ENCODE results near the gene ARHGEF40. TPM values are rescaled to one million over a fixed set of nuclear protein-coding genes. Genes with fewer than 3 reads are reported as not detected.
A peak's percentile ranks its signal among the peaks of the same experiment; 100 is the strongest.

The ARHGEF40 gene
- total RNA-seq, 1 experiment from 2014 or later = 74.2 TPM

DNA sequence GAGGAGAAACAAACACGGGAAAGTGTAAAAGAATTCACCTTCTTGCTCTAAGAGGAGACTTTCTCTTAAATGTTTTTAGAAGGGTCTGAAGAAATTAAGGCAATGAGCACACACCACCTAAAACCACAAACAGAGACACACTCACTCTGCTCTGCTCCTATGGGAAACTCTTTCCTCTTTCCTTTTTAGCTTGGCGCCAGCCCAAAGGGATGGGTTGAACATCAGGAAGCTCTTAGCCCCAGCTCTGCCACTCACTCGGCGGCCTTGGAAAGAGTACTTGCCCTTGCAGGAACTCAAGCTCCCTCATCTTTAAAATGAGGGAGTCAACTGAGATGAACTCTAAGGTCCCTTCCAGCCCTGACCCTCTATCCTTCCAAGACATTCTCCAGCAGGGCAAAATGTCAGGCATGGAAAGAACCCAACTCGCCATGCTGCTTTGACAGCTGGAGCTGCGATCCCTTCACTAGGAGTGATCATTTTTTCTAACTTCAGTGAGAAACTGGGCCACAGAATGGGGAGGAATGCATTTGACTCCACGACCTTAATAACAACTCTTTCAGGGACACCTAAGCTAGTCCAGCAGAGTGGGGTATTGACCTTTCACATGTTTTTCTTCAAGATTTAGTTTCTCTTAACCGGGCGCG is 13.5 kb upstream of the ARHGEF40 start (continued):
- TF ChIP-seq, protein P1, sequence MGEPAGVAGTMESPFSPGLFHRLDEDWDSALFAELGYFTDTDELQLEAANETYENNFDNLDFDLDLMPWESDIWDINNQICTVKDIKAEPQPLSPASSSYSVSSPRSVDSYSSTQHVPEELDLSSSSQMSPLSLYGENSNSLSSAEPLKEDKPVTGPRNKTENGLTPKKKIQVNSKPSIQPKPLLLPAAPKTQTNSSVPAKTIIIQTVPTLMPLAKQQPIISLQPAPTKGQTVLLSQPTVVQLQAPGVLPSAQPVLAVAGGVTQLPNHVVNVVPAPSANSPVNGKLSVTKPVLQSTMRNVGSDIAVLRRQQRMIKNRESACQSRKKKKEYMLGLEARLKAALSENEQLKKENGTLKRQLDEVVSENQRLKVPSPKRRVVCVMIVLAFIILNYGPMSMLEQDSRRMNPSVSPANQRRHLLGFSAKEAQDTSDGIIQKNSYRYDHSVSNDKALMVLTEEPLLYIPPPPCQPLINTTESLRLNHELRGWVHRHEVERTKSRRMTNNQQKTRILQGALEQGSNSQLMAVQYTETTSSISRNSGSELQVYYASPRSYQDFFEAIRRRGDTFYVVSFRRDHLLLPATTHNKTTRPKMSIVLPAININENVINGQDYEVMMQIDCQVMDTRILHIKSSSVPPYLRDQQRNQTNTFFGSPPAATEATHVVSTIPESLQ (CRISPR knock-in tag; IDR thresholded peaks at IDR 0.05) = no peak

DNA sequence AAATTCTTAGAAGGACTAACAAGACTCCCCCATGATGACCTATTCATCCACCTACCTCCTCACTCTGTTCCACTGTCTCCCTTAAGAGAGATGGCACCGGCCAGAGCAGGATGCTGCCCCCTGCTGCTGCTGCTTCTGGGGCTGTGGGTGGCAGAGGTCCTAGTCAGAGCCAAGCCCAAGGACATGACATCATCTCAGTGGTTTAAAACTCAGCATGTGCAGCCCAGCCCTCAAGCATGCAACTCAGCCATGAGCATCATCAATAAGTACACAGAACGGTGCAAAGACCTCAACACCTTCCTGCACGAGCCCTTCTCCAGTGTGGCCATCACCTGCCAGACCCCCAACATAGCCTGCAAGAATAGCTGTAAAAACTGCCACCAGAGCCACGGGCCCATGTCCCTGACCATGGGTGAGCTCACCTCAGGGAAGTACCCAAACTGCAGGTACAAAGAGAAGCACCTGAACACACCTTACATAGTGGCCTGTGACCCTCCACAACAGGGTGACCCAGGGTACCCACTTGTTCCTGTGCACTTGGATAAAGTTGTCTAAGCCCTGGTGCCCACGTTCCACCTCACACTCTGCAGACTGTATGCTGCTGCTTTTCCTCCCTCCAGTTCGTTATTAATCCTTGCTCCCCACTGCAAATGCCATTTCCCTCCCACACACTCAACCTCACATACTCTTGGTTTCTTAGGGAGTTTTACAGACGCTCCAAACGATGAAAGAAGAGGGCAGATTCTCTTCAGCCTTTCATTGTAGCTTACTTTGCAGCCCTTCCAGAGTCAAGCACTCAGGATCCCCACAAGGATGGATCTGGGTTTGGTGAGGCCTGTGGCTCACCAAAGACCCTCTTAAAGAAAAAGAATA is 12.1 kb upstream of the ARHGEF40 start, which contains the start of gene RNASE8:
Gene RNASE8 (plus strand): TSS at position 20 of the 873 bp plus-strand sequence. CDS start 71 bp downstream, at position 91.
- ChIA-PET CTCF (interaction anchor here (0.7 to 4.8 kb wide), 8 partner anchors 11 to 59 kb away, joined by 3 to 39 read pairs (median 5); partner anchors contain the start of genes RNASE7 and SLC39A2), POLR2A (no interaction called here)
- no peaks in the 10 kb centered on the region for H3K36me3 Mint-ChIP-seq
- peaks cover 7% of the 10 kb centered on the region for H3K4me1 Mint-ChIP-seq
- TF ChIP-seq, protein P2, sequence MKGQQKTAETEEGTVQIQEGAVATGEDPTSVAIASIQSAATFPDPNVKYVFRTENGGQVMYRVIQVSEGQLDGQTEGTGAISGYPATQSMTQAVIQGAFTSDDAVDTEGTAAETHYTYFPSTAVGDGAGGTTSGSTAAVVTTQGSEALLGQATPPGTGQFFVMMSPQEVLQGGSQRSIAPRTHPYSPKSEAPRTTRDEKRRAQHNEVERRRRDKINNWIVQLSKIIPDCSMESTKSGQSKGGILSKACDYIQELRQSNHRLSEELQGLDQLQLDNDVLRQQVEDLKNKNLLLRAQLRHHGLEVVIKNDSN (CRISPR knock-in tag; IDR thresholded peaks at IDR 0.05) = no peak
- TF ChIP-seq, protein P3, sequence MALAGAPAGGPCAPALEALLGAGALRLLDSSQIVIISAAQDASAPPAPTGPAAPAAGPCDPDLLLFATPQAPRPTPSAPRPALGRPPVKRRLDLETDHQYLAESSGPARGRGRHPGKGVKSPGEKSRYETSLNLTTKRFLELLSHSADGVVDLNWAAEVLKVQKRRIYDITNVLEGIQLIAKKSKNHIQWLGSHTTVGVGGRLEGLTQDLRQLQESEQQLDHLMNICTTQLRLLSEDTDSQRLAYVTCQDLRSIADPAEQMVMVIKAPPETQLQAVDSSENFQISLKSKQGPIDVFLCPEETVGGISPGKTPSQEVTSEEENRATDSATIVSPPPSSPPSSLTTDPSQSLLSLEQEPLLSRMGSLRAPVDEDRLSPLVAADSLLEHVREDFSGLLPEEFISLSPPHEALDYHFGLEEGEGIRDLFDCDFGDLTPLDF (CRISPR knock-in tag; IDR thresholded peaks at IDR 0.05) = no peak
- TF ChIP-seq GABPB1 (CRISPR knock-in tag; IDR thresholded peaks at IDR 0.05) (peak; percentile 55; the same call in 1 of the 2 replicates), ZNF396 (CRISPR knock-in tag; IDR thresholded peaks at IDR 0.05; ENCODE audit: borderline replicate concordance) (no peak)
- no peak within 1 kb of the TSS for H3K27ac Mint-ChIP-seq
- H3K9me3 Mint-ChIP-seq = no peaks in the 10 kb centered on the region
- no peak for DNase-seq (ENCODE audit: low spot score)
- H3K4me3 Mint-ChIP-seq = no peak within 1 kb of the TSS
- no peak for ATAC-seq
- no peaks in the 10 kb centered on the region for H3K27me3 Mint-ChIP-seq (ENCODE audit: low read depth)

DNA sequence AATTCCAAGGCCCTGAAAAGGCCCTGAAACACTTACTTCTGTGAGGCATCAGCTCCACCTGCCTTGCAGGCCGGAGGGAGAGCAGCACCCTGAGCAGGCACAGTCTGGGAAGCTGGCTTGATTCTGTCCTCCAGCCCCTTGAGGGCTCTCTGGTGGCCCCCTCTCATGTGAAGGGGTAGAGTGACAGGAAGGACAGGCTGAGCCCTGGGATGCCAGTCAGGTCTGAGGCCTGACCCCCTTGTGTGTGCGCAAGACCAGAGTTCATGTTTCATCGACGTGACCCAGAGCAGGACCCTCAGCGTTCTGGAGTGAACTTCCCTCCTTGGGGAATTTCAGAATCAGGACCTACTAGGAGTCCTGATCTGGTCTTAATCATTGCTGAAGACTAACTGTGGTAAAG is 11.2 kb upstream of the ARHGEF40 start:
- H3K4me1 Mint-ChIP-seq = peaks cover 7% of the 10 kb centered on the region
- no peak overlapping the region for H3K4me3 Mint-ChIP-seq
- CTCF ChIA-PET = interaction anchor here (0.7 to 4.8 kb wide), 7 partner anchors 10 to 60 kb away, joined by 3 to 39 read pairs (median 5); partner anchors contain the start of genes RNASE7 and SLC39A2

More for the DNA sequence above, 11.2 kb upstream of the ARHGEF40 start:
- POLR2A ChIA-PET = interaction anchor here (0.5 kb wide), 1 partner anchor 33 kb away, joined by 9 read pairs; no protein-coding TSS in a partner anchor
- H3K9me3 Mint-ChIP-seq = no peaks in the 10 kb centered on the region
- H3K27me3 Mint-ChIP-seq (ENCODE audit: low read depth) = no peaks in the 10 kb centered on the region
- TF ChIP-seq TEAD4 (CRISPR knock-in tag; IDR thresholded peaks at IDR 0.05) (no peak), JUN (CRISPR knock-in tag; IDR thresholded peaks at IDR 0.05) (no peak), NFYB (CRISPR knock-in tag; conservative IDR thresholded peaks at IDR 0.05; ENCODE audit: low read depth) (no peak), SMAD3 (CRISPR knock-in tag; IDR thresholded peaks at IDR 0.05; ENCODE audit: borderline replicate concordance) (no peak), CBFB (CRISPR knock-in tag; IDR thresholded peaks at IDR 0.05; ENCODE audit: low read depth) (no peak), RELA (CRISPR knock-in tag; IDR thresholded peaks at IDR 0.05; ENCODE audit: borderline replicate concordance) (no peak), ZNF423 (CRISPR knock-in tag; IDR thresholded peaks at IDR 0.05) (no peak)
- TF ChIP-seq, protein P3 (CRISPR knock-in tag; IDR thresholded peaks at IDR 0.05) = no peak
- TF ChIP-seq, protein P2 (CRISPR knock-in tag; IDR thresholded peaks at IDR 0.05) = no peak
- ATAC-seq = no peak
- H3K36me3 Mint-ChIP-seq = no peaks in the 10 kb centered on the region
- no peak overlapping the region for H3K27ac Mint-ChIP-seq
- DNase-seq (ENCODE audit: low spot score) = no peak

Data from WTC11 (cell line).